Neural progenitor cell (in vitro differentiated cells): ENCODE measurements around the gene OTOP2.

ENCODE experiments used
- CTCF ChIP-seq: fragments of 200-600 bp; sonication (generic); IDR thresholded peaks from 2 replicates; pipeline ENCODE4 v1.5.1; 2017; ENCODE audit warnings: antibody characterized with exemption, mild to moderate bottlenecking
- EZH2 ChIP-seq: fragments of 200-600 bp; sonication (generic); IDR thresholded peaks from 2 replicates; pipeline ENCODE4 v1.6.1; 2017; ENCODE audit warnings: antibody characterized with exemption, mild to moderate bottlenecking, moderate library complexity

- no peak for TF ChIP-seq CTCF
- no peak for TF ChIP-seq EZH2
These were observed 31.8 kb upstream of the OTOP2 start for GRCh38 chr17:74892013-74892841.
